Cortex of kidney (tissue), 1 donor: ENCODE data around the gene TET3.
"Not testable (repeated sequence)": the region's sequence is repeated elsewhere in the genome, so short reads cannot be mapped to it uniquely, and the experiment has no call there.

Source experiments
- DNase-seq: peaks from one replicate; lab custom pipeline; 2025; lab: John Stamatoyannopoulos, UW

The TET3 gene

DNA sequence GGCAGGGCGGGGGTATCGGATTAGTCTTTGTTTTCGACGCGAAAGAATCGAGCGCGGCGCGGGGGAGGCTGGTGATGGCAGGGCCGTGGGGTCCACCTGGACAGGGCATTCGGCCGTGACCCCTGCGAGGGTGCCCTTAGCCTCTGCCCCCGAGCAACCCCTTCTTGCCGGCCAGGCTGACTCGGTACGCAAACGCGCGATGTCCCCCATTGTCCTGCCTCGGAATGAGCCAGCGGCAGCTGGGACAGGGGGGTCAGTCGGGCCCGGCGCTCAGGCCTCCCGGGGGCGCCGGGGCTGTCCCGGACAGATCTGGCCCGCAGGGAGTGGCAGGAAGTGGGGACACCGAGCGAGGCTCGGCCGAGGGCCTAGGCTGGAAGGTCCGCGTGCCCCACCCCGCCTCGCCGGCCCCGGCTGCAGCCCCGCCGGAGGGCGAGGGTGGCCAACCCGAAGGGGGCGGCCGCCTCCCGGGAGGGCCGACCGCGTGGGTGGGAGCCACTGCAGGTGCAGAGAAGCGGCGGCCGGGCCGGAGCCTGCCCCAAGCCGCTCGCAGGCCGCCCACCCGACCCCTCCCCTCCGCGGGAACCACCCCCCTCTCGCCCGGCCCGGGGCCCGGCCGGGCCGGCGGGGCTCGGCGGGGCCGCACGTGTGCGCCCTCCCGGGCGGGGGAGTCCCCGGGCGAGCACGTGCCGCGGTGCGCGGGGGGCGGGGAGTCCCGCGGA, at the start of gene TET3:
TET3 (plus strand) TSS at position 708 of the 719 bp plus-strand sequence. CDS start 1,494 bp downstream, outside the sequence.
- DNase-seq, result no peak

DNA sequence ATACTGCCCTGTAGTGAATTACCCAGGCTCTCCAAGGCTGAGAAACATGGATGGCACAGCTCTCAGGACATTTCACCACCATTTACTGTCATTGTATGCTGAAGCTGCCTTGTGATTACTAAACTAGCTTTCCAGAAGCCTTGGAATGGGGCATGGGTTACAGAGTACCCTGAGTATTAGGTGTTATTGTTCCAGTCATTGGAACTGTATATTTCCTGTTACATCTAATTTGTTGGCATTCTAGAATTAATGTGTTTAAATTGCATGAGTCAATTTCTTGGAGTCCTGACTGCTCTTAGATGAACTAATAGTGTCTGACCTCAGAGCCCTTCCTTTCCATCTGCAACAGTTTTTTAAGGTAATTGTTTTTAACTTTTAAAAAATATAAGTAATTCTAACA, 49.1 kb upstream of the TET3 start:
- DNase-seq, result no peak

DNA sequence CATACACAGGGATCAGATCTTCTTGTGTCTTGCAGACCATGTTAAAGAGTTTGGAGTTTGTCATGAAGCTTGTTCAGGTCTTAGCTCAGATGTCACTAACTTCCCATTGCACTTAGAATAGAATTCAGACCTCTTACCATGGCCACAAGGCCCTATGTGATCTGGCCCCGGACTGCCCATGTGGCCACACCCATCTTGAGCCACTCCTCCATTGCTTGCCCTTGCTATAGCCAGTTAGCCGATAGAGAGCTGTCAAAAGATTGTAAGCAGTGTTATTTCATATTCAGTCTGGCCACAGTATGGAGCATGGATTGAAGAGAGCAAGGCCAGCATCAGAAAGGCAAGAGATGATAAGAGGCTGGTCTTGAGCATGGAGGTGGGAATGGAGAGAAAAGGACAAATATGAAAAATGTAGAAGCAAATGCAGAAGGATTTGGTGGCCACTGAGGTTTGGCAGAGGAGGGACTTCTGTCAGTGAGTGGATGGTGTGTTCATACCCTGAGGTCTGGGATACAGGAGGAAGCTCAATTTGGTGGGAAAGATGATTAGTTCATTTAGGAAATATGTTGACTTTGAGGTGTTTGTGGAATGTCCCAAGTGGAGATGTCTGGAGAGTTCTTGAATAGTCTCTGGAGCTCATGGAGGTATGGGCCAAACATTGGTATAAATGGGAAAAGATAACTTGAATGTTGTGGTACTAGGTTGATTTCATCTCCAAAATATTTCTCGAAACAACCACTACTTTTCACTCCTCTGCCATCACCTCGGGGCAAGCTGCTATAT, 47.4 kb upstream of the TET3 start:
- DNase-seq, result no peak

DNA sequence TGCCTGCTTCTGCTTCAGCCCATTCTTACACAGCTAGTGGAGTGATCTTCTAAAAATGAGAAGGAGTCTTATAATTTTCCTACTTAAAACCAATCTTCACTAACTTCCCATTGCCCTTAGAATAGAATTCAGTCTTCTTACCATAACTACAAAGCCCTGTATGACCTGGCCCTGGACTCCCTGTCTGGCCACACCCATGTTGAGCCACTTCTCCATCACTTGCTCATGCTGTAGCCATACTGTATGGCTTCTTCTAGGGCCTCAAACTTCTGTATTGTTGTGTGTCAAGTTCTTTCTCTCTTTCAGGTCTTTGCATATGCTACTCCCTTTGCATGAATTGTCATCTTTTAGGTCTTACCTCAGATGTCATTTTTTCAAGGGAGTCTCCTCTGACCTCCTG, 46.8 kb upstream of the TET3 start:
- no peak for DNase-seq

DNA sequence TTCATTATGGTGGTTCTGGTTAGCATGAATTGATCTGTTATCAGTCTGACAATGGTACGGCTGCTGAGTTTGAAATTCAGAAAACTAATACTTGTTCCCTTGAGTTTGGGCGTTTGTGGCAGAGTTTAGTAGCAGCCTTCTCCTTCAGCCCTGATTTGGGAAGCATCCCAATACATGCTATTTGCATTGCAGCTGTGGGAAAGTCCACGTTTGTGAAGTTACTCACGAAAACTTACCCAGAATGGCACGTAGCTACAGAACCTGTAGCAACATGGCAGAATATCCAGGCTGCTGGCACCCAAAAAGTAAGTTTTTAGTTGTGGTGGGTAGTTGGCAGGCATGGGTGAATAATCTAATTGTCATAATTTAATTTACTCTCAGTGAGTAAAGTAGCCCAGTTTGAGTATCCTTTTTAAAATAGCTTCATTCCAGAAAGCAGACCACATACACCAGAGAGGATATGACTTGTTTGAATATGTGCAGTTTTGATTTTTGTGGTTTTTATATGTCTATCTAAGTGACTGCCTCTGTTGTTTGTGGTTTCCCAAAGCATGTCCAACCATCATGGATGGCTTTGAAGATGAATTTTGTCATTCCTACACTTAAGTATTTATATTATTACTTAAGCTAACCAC, 45.9 kb upstream of the TET3 start:
- no peak for DNase-seq

DNA sequence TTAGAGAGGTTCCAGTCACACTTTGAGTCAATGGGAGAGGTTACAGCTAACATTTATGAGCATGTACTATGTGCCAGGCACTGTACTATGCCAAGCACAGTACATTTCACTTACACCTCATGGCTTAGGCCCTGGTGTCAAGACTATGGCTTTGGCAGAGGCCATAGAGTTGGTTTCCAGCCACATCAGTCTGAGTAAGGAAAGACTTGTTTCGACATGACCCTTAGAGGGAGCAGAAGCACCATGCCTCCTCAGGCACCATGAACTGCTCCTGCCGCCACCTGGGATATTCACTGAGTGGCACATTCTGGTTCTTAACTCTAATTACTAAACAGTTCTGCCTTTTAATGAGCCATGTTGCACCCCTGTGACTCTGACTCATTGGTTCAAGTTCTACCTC, 45.3 kb upstream of the TET3 start:
- no peak for DNase-seq

DNA sequence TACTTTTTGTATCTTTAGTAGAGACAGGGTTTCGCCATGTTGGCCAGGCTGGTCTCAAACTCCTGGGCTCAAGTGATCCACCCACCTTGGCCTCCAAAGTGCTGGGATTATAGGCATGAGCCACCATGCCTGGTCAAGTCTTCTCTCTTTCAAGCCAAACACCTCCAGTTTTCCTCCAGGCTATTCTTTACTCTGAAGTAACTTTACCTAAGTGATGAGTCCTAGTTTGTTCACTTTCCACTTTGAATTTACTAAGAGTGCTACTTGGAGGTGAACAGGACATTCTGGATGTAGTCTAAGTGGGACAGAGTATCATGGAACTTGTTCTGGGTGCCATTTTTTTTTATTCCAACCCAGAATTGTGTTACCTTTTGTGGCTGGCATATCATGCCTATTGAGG, 44.6 kb upstream of the TET3 start:
- DNase-seq, result not testable (repeated sequence)

DNA sequence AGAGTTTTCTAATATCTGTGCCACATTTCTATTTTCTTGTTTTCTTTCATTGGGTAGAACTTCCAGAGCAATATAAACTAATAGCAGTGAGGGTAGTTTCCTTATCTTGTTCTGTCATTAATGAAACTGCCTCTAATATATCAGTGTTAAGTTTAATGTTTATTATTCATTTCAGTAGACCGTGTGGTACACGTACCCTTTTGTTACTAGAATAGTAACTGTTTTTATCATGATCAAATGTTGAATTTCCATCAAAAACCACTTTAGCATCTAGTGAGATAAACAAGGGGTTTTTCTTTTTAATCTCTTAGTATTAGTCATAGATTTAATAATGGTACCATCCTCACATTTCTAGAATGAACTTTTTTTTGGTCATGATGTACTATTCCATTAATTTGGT, 42.0 kb upstream of the TET3 start:
- no peak for DNase-seq

DNA sequence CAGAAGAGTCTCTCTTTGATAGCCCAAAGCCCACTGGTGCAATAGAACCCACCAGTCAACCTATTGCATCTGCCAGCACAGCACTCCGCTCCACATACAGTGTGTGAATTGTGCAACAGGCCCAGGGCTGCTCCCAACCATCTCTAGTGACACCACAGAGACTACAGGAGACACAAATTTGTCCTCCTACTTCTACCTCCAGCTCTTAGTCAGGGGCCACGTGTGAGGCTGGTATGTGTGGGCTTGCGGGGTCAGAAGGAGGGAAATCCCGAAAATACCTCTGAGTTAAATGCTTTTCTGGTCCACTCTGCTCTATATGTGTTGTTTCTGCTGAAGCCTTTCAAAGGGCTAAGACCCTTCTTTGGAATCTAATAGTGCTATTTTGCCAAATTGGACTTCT, 40.0 kb upstream of the TET3 start:
- no peak for DNase-seq

DNA sequence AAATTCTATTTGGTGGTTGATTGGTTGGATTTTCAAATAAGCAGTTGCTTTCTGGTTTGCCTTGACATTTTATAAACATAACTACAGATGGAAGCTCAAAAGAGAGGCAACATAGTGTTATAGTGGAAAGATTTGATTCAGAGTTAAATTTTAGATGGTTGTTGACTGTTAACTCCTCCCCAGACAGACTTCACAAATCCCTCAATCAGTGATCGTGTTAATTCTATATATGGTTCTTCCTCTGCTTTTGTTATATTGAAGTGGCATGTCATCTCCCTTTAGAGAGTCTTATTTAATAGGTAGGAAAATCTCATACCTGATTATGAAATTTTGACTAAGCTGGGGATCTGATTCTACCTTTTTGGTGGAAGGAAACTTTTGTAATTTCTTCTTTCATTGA, 38.5 kb upstream of the TET3 start:
- DNase-seq, result no peak

DNA sequence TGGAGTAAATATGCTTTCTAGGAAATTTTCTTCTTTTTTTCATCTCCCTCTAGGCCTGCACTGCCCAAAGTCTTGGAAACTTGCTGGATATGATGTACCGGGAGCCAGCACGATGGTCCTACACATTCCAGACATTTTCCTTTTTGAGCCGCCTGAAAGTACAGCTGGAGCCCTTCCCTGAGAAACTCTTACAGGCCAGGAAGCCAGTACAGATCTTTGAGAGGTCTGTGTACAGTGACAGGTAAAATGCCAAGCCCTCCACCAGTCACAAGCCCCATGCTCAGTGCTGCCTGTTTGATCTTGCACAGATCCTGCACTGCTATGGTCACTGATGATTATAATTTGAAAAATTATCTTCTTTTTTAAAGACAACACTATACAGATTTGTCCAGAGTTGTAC, 38.0 kb upstream of the TET3 start:
- DNase-seq, result no peak

DNA sequence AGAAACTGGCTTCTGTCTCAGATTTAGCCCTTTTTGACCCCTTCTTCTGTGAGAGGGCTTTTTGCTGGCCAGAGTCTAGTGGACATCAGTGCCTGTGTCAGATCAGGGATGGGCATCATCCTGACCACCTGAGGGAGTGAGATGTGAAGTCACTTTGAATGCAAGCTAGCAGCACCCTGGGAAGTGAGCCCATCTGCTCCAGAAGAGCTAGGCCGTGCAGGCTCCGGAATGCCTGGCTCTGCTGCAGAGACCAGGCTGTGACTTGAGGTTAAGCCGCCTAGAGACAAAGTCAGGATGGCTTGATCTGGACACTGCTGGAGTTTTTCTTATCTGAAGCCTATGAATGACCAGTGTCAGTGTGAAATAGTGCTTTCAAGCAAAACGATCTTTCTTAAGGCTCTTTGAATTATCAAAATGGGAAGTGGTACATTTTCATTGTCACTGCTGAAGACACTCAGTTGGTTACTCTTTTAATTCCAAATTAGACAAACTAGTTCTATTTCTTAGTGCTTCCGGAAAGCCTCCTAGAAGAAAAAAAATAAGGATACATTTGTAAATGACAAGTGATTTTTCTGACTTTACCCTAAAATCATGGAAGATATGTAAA, 37.2 kb upstream of the TET3 start:
- no peak for DNase-seq

DNA sequence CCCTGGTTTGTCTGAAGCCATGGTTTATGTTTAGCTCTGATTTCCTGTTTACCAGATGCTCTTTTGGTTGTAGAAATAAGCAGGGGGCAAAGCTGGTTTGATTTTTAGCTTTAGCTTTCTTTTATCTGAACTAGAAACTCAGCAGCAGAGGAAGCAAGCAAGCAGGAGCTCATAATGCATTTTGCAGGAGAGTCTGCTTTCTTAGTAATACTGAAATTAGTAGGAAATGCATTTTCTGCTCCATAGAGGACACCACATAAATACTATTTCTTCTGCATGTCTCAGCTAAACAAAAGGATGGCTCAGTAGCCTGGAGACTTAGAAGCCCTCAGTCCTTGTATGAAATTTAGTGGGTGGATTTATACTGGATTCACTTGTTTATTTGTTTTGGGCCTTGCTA, 34.9 kb upstream of the TET3 start:
- DNase-seq, result no peak

DNA sequence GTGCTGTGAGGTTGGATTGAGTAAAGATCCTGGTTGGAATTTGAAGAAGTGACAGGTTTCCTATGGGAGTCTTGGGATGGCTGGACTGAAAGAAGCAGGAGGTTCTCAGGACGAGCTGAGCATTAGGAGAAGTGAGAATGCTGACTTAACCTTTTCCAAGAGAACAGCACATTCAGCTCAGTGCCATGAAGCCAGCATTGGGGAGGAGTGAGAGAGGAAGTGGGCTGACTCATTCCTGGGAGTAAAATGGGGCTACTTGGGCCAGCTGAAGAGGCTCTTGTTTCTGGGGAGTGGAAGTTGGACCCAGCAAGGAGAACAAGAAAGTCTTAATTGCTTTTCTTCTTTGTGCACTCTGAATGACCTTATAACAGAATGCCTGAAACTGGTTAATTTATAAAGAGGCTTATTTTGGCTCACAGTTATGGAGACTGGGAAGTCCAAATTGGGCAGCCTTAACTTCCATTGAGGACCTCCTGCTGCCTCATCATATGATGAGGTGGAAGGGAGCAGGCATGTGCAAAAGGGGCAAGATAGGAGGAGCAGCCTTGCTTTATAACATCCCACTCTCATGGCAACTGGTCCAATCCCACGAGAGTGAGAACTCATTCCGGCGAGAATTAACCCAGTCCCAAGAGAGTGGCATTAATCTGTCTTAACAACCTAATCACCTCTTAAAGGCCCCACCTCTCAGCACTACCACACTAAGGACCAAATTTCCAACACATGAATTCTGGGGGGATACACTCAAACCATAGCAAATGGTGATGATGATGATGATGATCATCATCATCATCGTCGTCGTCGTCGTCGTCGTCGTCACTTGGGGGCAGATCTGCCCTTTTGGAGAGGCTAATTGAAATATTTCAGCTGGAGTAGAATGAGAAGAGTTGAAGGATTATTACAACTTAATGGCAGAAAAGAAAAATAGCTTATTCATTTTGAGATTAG, 31.9 kb upstream of the TET3 start:
- DNase-seq, result no peak

DNA sequence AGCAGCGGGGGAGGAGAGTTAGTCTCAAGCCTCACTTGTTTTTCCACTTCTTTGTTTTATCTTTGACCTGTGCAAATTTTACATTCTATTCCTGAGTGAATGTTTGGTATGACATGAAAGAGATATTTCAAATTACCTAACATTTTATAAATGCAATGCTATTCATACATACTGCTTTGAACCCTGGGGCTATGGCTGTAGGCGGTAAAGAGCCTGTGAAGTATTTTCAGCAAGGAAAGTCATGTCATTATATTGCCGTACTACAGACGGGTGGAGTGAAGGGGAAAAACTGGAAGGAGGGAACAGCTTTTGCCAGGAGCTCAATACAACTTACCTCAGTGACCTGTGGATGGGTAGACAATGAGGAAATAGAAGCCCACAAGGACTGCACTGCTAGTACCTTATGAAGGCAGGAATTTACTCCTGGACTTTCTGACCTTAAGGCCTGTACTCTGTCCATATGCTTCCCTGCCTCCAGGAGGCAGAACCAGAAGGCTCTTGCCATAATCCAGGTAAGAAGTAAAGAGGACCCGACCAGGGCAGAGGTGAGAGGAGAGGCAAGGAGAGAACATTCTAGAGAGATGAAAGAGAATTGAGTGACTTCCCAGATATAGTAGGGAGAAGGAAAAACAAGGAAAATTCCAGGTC, 28.4 kb upstream of the TET3 start:
- no peak for DNase-seq

DNA sequence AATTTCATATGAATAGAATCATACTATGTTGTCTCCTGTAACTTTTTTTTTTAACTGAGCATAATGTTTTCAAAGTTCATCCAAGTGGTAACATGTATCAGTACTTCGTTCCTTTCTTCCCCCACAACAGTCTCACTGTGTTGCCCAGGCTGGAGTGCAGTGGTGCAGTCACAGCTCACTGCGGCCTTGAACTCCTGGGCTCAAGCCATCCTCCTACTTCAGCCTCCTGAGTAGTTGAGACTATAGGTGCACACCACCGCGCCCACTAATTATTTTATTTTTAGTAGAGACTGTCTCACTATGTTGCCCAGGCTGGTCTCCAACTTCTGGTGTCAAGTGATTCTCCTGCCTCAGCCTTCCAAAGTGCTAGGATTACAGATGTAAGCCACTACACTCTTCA, 23.4 kb upstream of the TET3 start:
- DNase-seq, result no peak

DNA sequence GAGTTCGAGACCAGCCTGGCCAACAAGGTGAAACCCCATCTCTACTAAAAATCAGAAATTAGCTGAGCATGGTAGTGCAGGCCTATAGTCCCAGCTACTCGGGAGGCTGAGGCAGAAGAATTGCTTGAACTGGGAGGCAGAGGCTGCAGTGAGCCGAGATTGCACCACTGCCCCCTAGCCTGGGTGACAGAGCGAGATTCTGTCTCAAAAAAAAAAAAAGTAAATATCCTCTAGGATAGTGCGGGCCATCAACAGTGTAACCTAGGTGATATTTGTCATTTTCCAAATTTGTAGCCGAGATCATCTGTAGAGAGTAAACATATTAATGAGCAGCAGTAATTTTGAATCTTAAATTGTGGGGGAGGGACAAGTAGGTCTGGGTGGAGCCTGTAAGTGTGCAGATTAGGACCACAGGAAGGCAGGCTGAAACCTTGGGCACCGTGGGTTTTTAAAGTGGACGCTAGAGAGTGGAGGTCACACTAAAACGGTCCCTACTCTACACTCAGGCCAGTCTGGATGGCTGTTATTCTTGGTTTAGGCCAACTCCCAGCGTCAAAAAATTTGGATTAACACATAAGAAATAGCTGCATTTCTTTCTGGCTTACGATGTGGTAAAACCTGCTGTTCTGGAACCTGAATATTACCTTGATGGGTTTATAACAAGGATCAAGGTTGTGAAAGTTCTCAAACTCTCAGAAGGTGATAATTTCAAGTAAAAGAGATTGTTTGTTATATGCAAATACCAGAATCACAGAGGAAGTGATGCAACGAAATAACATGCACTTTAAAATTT, 22.7 kb upstream of the TET3 start:
- no peak for DNase-seq

DNA sequence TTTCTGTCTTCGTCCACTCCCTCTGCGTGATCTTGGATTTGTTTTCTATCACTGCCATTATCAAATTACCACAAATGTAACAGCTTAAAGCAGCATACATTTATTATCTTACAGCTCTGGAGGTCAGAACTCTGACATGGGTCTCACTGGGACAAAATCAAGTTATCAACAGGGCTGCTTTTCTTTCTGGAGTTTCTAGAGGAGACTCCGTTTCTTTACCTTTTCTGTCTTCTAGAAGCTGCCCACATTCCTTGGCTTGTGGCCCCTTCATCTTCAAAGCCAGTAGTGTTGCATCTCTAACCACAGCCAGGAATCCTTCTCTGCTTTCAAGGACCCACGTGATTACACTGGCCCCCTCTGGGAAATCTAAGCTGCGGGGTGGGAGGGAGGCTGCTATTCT, 21.9 kb upstream of the TET3 start:
- DNase-seq, result no peak

DNA sequence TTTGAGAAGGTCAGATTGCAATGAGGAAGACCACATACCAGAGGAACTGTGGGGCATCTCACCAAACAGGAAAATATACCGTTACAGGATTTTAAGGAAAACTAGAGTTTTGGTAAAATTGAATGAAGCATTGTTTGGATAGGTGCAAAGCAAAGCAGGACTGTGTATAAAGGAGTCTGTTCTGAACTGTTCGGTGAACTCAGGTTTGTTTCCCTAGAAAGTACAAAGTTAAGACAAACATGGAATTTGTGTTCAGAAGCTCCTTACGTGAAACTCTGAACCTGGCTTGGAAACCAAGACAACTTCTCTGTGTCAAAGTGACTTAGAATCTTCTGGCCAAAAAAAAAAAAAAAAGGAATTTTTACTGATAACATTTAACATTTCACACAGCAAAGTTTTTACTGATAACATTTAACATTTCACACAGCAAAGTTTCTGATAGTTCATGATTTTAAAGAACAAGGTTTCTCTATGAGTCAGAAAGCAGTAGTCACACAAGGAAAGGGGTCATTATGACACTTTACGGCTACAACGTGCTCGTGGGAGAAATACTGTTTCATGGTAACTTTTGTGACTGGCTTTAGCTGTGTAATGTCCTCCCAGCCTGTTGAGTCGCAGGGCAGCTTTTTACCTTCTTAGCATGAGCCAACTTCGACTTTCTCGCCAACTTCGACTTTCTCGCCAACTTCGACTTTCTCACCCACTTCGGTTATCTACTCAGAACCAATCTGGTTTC, 21.2 kb upstream of the TET3 start:
- DNase-seq, result no peak

DNA sequence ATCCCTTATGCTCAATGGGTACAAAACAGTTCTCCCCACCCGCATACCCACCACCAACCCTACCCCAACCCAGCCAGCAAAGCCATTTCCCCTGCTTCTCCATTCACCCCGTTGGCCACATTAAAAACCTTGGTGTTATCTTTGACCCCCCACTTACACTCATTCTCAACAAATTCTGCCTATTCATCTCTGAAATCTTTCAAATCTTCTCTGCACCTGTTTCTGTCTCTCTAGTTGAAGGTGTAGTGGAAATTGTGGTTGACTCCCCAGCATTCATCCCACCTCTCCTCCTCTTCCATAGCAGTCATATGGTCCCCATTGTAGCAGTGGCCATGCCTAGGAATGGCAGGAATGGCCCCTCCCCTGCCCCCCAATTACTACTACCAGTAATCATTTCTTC, 20.5 kb upstream of the TET3 start:
- DNase-seq, result no peak
